T-helper 2 cell treated with Interferon-gamma antibody and Interleukin-4, amounts not matched to agents 5 μg/mL and 100 μg/mL, for 36 hours (primary cell): ENCODE results near the gene HGFAC.

Experiments
- DNase-seq: peaks from one replicate; pipeline ENCODE4 v3.0.0; 2021; ENCODE audit warnings: low spot score
- H3K27ac Mint-ChIP-seq: one replicate; pipeline ENCODE4 v1.8.0; 2021; ENCODE audit warnings: mild to moderate bottlenecking, mixed read lengths
- H3K27me3 Mint-ChIP-seq: one replicate; pipeline ENCODE4 v1.8.0; 2021; ENCODE audit warnings: low read depth, mixed read lengths
- H3K36me3 Mint-ChIP-seq: one replicate; pipeline ENCODE4 v1.8.0; 2021; ENCODE audit warnings: low read depth, mixed read lengths
- H3K4me1 Mint-ChIP-seq: one replicate; pipeline ENCODE4 v1.8.0; 2021; ENCODE audit warnings: low read depth, mixed read lengths
- H3K4me3 Mint-ChIP-seq: one replicate; pipeline ENCODE4 v1.8.0; 2022; ENCODE audit warnings: mild to moderate bottlenecking, moderate library complexity, mixed read lengths
- H3K9me3 Mint-ChIP-seq: one replicate; pipeline ENCODE4 v1.8.0; 2021; ENCODE audit warnings: mixed read lengths

HGFAC gene

GRCh38 chr4:3437998-3438846 lies 3.5 kb upstream of the HGFAC start:
- Mint-ChIP-seq H3K4me1 (no peaks in the 10 kb centered on the region), H3K4me3 (no peak overlapping the region), H3K27ac (no peak overlapping the region), H3K9me3 (no peaks in the 10 kb centered on the region), H3K36me3 (no peaks in the 10 kb centered on the region), H3K27me3 (no peaks in the 10 kb centered on the region)
- DNase-seq, result no peak

DNA sequence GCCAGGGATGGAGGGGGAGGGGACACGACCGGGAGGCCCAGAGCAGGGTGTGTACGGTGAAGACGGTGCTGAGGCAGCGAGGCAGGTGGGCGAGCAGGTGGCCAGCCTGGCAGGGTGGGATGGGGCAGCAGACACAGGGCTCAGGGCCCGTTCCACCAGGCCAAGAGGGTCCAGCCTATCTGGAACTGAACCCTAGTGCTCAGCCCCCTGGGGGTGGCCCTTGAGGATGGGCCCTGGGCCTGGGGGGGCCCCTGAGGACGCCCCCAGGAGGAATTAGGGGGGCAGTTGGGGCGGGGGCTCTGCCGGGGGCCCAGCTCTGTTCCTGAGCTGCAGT lies 3.0 kb upstream of the HGFAC start:
- Mint-ChIP-seq H3K27ac (no peak overlapping the region), H3K9me3 (no peaks in the 10 kb centered on the region)

DNA sequence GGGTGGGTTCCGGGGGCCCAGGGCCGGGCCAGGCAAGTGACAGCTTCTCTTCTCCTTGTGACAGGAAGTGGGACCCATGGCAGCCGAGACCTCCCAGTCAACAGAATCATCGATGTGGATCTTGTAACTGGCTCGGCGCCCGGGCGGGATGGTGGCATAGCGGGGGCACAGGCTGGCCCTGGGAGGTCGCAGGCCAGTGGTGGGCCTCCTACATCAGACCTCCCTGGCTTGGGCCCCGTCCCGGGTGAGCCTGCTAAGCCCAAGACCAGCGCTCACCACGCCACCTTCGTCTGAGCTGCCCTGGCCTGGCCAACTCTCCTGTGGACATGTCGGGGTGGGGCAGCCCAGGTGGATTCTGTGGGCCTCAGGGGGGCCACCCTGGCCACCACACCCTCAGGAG lies 2.4 kb upstream of the HGFAC start:
- no peaks in the 10 kb centered on the region for H3K36me3 Mint-ChIP-seq

More for the DNA sequence above, 3.0 kb upstream of the HGFAC start:
- no peak for DNase-seq
- H3K27me3 Mint-ChIP-seq, result no peaks in the 10 kb centered on the region
- no peak overlapping the region for H3K4me3 Mint-ChIP-seq
- H3K36me3 Mint-ChIP-seq, result no peaks in the 10 kb centered on the region
- H3K4me1 Mint-ChIP-seq, result no peaks in the 10 kb centered on the region

GRCh38 chr4:3440011-3440410 lies 1.8 kb upstream of the HGFAC start:
- Mint-ChIP-seq H3K36me3 (no peaks in the 10 kb centered on the region), H3K27ac (no peak overlapping the region)
- no peak for DNase-seq

More for the DNA sequence above, 2.4 kb upstream of the HGFAC start:
- no peaks in the 10 kb centered on the region for H3K9me3 Mint-ChIP-seq
- DNase-seq, result no peak
- H3K27me3 Mint-ChIP-seq, result no peaks in the 10 kb centered on the region
- no peak overlapping the region for H3K27ac Mint-ChIP-seq
- H3K4me1 Mint-ChIP-seq, result no peaks in the 10 kb centered on the region
- H3K4me3 Mint-ChIP-seq, result no peak overlapping the region

DNA sequence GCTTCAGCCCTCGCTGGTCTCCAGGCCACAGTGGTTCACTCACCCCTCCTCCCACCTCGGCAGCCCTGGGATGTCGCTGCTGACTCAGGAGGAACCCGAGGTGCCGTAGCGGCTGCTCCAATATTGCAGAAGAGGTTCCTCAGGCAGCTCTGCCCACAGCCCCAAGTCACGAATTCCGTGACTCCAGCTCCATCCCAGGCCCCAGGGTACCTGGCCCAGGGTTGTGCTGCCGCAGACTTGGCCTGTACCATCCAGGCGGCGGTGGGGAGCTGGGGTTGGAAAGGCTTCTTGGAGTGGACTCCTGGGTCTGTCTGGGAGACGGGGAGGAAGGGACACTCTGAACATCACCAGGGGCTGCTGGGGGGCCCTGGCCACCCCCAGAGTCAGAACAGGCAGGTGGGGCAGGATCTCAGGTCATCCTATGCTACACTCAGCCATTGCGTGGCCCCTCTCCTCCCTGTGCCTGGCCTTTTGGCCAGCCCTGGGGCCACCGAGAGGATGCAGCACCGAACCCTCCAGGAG lies 728 bp upstream of the HGFAC start:
- no peak overlapping the region for H3K4me3 Mint-ChIP-seq
- H3K27ac Mint-ChIP-seq, result no peak overlapping the region
- H3K27me3 Mint-ChIP-seq, result no peaks in the 10 kb centered on the region
- H3K4me1 Mint-ChIP-seq, result no peaks in the 10 kb centered on the region
- no peaks in the 10 kb centered on the region for H3K36me3 Mint-ChIP-seq
- no peaks in the 10 kb centered on the region for H3K9me3 Mint-ChIP-seq
- DNase-seq, result no peak

More at GRCh38 chr4:3440011-3440410, 1.8 kb upstream of the HGFAC start:
- no peaks in the 10 kb centered on the region for H3K27me3 Mint-ChIP-seq
- no peak overlapping the region for H3K4me3 Mint-ChIP-seq
- no peaks in the 10 kb centered on the region for H3K4me1 Mint-ChIP-seq
- no peaks in the 10 kb centered on the region for H3K9me3 Mint-ChIP-seq

DNA sequence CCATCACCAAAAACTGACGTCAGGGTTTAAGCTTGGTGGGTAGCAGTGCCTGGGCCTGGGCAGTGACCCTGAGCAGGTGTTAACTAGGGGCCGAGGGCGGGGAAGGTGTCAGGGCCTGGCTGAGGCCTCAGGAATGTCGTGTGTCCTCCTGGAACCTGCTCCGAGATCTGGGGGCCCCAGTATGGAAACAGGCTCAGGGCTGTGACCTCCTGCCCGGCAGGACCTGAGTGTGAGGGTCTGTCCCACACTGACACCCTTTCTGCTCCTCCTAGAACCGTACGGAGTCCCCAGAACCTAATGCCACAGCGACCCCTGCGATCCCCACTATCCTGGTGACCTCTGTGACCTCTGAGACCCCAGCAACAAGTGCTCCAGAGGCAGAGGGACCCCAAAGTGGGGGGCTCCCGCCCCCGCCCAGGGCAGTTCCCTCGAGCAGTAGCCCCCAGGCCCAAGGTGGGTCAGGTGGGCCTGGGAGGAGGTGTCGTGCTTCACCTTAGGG lies 741 bp downstream of the HGFAC start:
- H3K27ac Mint-ChIP-seq, result no peak overlapping the region
- no peaks in the 10 kb centered on the region for H3K4me1 Mint-ChIP-seq
- H3K36me3 Mint-ChIP-seq, result no peaks in the 10 kb centered on the region
- H3K27me3 Mint-ChIP-seq, result no peaks in the 10 kb centered on the region
- DNase-seq, result no peak
- H3K4me3 Mint-ChIP-seq, result no peak overlapping the region
- no peaks in the 10 kb centered on the region for H3K9me3 Mint-ChIP-seq

- DNase-seq, result peak; percentile 52
- H3K4me1 Mint-ChIP-seq, result no peaks in the 10 kb centered on the region
- no peak overlapping the region for H3K4me3 Mint-ChIP-seq
- H3K9me3 Mint-ChIP-seq, result no peaks in the 10 kb centered on the region
- H3K27me3 Mint-ChIP-seq, result no peaks in the 10 kb centered on the region
- no peaks in the 10 kb centered on the region for H3K36me3 Mint-ChIP-seq
- no peak overlapping the region for H3K27ac Mint-ChIP-seq
Measured at GRCh38 chr4:3442959-3443749, 1.4 kb downstream of the HGFAC start.

DNA sequence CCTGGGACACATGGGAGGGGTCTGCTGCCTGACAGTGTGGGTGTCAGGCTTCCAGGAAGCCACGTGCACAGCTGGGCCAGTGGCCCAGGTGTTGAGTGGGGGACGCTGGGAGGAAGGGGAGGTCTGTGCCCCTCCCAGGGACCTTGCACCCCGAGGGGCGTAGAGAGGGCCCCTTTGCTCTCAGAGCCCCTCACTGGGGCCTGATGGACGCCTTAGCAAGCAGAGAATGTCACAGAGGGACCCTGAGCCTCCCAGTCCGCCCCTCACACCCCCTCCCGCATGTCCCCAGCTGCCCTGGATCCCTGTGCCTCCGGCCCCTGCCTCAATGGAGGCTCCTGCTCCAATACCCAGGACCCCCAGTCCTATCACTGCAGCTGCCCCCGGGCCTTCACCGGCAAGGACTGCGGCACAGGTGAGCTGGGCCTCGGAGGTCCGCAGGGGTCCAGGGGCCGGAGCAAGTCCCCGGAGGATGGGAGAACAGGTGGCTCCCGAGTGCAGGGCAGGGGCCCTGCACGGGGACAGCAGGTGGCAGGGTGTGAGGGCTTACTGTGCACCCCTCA lies 2.1 kb downstream of the HGFAC start:
- Mint-ChIP-seq H3K36me3 (no peaks in the 10 kb centered on the region), H3K27me3 (no peaks in the 10 kb centered on the region), H3K9me3 (no peaks in the 10 kb centered on the region), H3K4me3 (no peak overlapping the region), H3K27ac (no peak overlapping the region), H3K4me1 (no peaks in the 10 kb centered on the region)
- DNase-seq, result no peak

GRCh38 chr4:3444351-3445110 lies 2.8 kb downstream of the HGFAC start:
- Mint-ChIP-seq H3K36me3 (no peaks in the 10 kb centered on the region), H3K4me1 (no peaks in the 10 kb centered on the region), H3K4me3 (no peak overlapping the region), H3K27me3 (no peaks in the 10 kb centered on the region), H3K27ac (no peak overlapping the region), H3K9me3 (no peaks in the 10 kb centered on the region)
- no peak for DNase-seq

DNA sequence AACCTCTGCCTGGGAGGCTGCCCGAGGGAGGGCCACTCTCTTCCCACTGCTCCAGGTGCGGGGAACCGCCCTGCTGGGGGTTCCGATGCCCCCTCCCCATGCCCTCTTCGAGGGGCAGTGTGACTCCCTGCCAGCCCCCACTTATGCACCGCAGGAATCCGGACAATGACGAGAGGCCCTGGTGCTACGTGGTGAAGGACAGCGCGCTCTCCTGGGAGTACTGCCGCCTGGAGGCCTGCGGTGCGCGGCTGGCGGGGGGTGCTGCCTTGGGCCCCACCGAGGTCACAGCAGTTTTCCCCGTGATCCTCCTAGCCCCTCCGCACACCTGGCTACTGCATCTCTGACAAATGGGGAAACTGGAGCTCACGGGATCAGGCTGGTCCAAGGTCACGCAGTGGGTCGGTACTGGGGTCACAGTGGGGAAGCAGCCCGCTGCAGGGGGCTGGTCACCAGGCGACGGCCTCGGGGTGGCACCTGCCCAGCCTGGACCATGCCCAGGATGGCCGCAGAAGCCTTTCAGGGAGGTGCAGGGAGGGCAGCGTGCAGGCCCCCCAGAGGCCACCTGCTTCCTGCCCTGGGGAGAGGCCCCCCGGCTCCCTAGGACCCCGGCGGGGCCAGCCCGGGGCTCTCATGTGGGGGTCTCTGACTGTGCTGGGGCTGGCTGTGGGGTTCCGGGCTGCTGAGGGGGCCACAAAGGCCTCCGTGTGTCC lies 3.5 kb downstream of the HGFAC start:
- Mint-ChIP-seq H3K4me3 (no peak overlapping the region), H3K9me3 (no peaks in the 10 kb centered on the region), H3K27me3 (no peaks in the 10 kb centered on the region), H3K4me1 (no peaks in the 10 kb centered on the region), H3K27ac (no peak overlapping the region), H3K36me3 (no peaks in the 10 kb centered on the region)
- no peak for DNase-seq

GRCh38 chr4:3445829-3446545 lies 4.2 kb downstream of the HGFAC start:
- Mint-ChIP-seq H3K4me3 (no peak overlapping the region), H3K9me3 (no peaks in the 10 kb centered on the region), H3K4me1 (no peaks in the 10 kb centered on the region), H3K36me3 (no peaks in the 10 kb centered on the region), H3K27ac (no peak overlapping the region), H3K27me3 (no peaks in the 10 kb centered on the region)
- no peak for DNase-seq

- Mint-ChIP-seq H3K4me3 (no peak overlapping the region), H3K27ac (no peak overlapping the region)
Measured at GRCh38 chr4:3446631-3447320, 5.0 kb downstream of the HGFAC start.

More at GRCh38 chr4:3446631-3447320, 5.0 kb downstream of the HGFAC start:
- Mint-ChIP-seq H3K4me1 (no peaks in the 10 kb centered on the region), H3K27me3 (no peaks in the 10 kb centered on the region), H3K36me3 (no peaks in the 10 kb centered on the region), H3K9me3 (no peaks in the 10 kb centered on the region)
- DNase-seq, result no peak
